GM12801 (cell line): Measurements from ENCODE around the gene UPF1.

ENCODE experiments used
- CTCF ChIP-seq: IDR thresholded peaks from one replicate; pipeline ENCODE4 v1.5.1; 2011; ENCODE audit warnings: control low read depth; ENCODE audit not compliant: insufficient read length; ENCODE audit errors: extremely low read depth

UPF1 gene

GRCh38 chr19:18898081-18898606 lies 66.4 kb downstream of the UPF1 start:
- TF ChIP-seq CTCF, result no peak

- TF ChIP-seq CTCF, result no peak
Observed at GRCh38 chr19:18898607-18899408, 67.0 kb downstream of the UPF1 start.

GRCh38 chr19:18899624-18900560 lies 68.1 kb downstream of the UPF1 start:
- no peak for TF ChIP-seq CTCF

- TF ChIP-seq CTCF, result no peak
Observed at GRCh38 chr19:18900700-18901481, 69.1 kb downstream of the UPF1 start.

GRCh38 chr19:18901491-18901890 lies 69.7 kb downstream of the UPF1 start:
- TF ChIP-seq CTCF, result no peak

GRCh38 chr19:18903156-18904037 lies 71.6 kb downstream of the UPF1 start:
- TF ChIP-seq CTCF, result no peak
